Putamen (tissue), 1 donor: Measurements from ENCODE around the gene PARVB.

Experiments used
- DNase-seq: peaks from one replicate; pipeline ENCODE4 v3.0.0-alpha.2; 2016; ENCODE audit warnings: low spot score

Gene PARVB

GRCh38 chr22:44219101-44219870 is 195.2 kb downstream of the PARVB start:
- no peak for DNase-seq

- no peak for DNase-seq
Observed at GRCh38 chr22:44220727-44221680, 196.9 kb downstream of the PARVB start.

- no peak for DNase-seq
Observed at GRCh38 chr22:44221710-44222475, 197.8 kb downstream of the PARVB start.
